ENCODE data around the gene WDR46.
"Not testable (repeated sequence)": the region's sequence is repeated elsewhere in the genome, so short reads cannot be mapped to it uniquely, and the experiment has no call there.

Gene WDR46

GRCh38 chr6:33272275-33273128 lies 16.5 kb downstream of the WDR46 start:
- DNase-seq (ENCODE audit: low read depth), result no peak
- peak overlapping the region; percentile 100 for H3K4me3 ChIP-seq (replicated peaks; ENCODE audit: low read depth, low read length)
- TF ChIP-seq CTCF (IDR thresholded peaks at IDR 0.05; ENCODE audit: low read length, missing control alignments), result no peak

- TF ChIP-seq CTCF (IDR thresholded peaks at IDR 0.05; ENCODE audit: low read length, missing control alignments), result no peak
- H3K4me3 ChIP-seq (replicated peaks; ENCODE audit: low read depth, low read length), result peak within 1 kb of the TSS; percentile 100
- peak; percentile 100 for DNase-seq (ENCODE audit: low read depth)
Observed at GRCh38 chr6:33271468-33272274, 17.4 kb downstream of the WDR46 start, which contains the start of the genes RPS18 and VPS52. Gene RPS18, plus strand, starts transcription at chr6:33272075. Its CDS starts 45 bp downstream, at chr6:33272120. Gene VPS52, minus strand, starts transcription at chr6:33271876. Its CDS starts 201 bp downstream, at chr6:33271675.

- peak overlapping the region; percentile 100 for H3K4me3 ChIP-seq (replicated peaks; ENCODE audit: low read depth, low read length)
- no peak for TF ChIP-seq CTCF (IDR thresholded peaks at IDR 0.05; ENCODE audit: low read length, missing control alignments)
- DNase-seq (ENCODE audit: low read depth), result peak; percentile 24
Observed at GRCh38 chr6:33271117-33271467, 17.9 kb downstream of the WDR46 start.

GRCh38 chr6:33264015-33264414 lies 25.0 kb downstream of the WDR46 start:
- DNase-seq (ENCODE audit: low read depth), result no peak
- TF ChIP-seq CTCF (IDR thresholded peaks at IDR 0.05; ENCODE audit: low read length, missing control alignments), result no peak
- no peak overlapping the region for H3K4me3 ChIP-seq (replicated peaks; ENCODE audit: low read depth, low read length)

- H3K4me3 ChIP-seq (replicated peaks; ENCODE audit: low read depth, low read length), result not testable (repeated sequence)
Observed at GRCh38 chr6:33262490-33262889, 26.5 kb downstream of the WDR46 start.

GRCh38 chr6:33259032-33259431 lies 30.0 kb downstream of the WDR46 start:
- no peak for DNase-seq (ENCODE audit: low read depth)
- H3K4me3 ChIP-seq (replicated peaks; ENCODE audit: low read depth, low read length), result no peak overlapping the region
- TF ChIP-seq CTCF (IDR thresholded peaks at IDR 0.05; ENCODE audit: low read length, missing control alignments), result no peak

More at GRCh38 chr6:33262490-33262889, 26.5 kb downstream of the WDR46 start:
- DNase-seq (ENCODE audit: low read depth), result not testable (repeated sequence)

- no peak for DNase-seq (ENCODE audit: low read depth)
- H3K4me3 ChIP-seq (replicated peaks; ENCODE audit: low read depth, low read length), result no peak overlapping the region
- TF ChIP-seq CTCF (IDR thresholded peaks at IDR 0.05; ENCODE audit: low read length, missing control alignments), result no peak
Observed at GRCh38 chr6:33254591-33254990, 34.4 kb downstream of the WDR46 start.

All from fibroblast of pulmonary artery (primary cell).